Smooth muscle cell of bladder (primary cell): ENCODE results near the gene CDK7. TPM values are rescaled to one million over a fixed set of nuclear protein-coding genes. Genes with fewer than 3 reads are reported as not detected.

Source experiments
- total RNA-seq: library from RNA; depleted of rRNA; stranded (reverse); fragments of >200 nt; gene quantifications from 2 replicates; pipeline ENCODE4 v1.2.3, GENCODE V29; 2014

Gene CDK7
- 57.4 and 63.0 TPM in 2 replicates for total RNA-seq

DNA sequence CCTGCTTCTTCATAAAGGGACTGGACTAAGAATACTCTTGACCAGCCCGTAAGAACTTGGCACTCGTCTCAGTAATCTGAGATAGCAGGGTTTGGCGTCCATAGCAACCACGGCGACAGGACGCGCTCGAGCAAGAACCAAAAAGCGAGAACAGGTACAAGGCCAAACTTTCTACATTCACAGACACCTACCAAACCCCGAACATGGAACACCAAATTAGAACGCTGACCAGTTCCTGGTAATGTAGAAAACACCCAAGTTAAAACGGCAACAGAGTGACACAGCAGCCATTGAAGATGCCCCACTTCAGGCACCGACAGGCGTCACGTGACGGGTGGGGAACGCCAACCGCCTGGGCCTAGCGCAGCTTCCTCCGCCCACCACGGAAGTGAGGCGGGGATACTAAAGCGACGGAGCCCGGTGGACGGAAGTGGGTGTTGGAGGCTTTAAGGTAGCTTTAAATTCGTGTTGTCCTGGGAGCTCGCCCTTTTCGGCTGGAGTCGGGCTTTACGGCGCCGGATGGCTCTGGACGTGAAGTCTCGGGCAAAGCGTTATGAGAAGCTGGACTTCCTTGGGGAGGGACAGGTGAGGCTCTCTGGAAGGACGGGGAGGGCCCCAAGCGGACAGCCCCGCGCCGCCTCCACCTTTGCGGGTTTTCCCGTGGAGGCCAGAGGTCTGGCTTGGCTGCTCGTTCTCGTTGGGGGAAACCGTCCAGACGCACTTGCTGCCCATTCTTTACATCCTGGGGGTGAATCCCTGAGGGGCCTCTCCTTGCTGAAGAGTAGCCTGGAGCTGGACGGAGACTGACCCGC lies at the start of gene CDK7:
CDK7 (plus strand) TSS at position 430 of the 812 bp plus-strand sequence; CDS start at position 520, 90 bp downstream.

DNA sequence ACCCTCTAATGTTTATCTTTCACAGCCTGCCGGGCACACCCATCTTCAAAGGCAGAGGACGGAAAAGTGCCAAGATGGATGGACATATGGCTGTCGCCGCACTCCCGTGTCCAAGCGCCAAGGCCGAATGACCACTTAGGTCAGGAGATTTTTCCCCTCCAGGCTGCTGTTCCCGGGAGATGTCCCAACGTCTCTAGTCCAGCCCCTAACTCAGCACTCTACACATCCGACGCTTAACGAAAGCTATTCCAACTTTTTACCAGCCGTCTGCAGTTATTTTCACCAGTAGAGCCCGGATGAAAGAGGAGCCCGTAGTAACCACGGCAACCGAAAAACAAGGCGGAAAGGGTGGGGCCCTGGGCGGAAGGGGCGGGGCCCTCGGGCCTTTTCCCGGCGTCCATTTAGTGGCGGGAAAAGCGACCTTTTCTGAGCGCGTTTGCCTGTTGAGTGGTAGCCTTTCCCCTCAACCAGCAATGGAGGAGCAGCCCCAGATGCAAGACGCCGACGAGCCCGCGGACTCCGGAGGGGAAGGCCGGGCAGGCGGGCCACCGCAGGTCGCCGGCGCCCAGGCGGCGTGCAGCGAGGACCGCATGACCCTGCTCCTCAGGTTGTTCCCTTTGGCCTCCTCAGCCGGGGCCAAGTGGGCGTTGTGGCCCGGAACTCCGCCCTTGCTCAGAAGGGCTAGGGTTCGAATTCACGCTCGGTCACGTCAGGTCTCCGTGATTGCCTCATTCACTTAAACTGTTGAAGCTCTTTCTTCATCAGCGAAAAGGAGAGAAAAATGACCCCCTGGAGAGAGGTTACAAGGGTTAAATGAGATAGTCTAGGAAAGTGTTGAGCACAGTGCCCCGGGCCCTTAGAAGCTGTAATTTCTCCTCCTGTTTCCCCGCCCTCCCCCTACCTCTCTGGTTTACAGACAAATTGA lies 45.3 kb upstream of the CDK7 start, which contains the start of gene CENPH:
CENPH (plus strand) TSS at position 422 of the 925 bp plus-strand sequence; CDS start at position 474, 52 bp downstream.

Other genes starting within 250 kb of the CDK7 start
- gene SLC30A5, start 140.9 kb upstream of the CDK7 start, total RNA-seq: 78.9 and 95.8 TPM in 2 replicates
- gene CCNB1, start 67.7 kb upstream of the CDK7 start, total RNA-seq: 22.8 and 25.7 TPM in 2 replicates
- gene CENPH, start 45.3 kb upstream of the CDK7 start, total RNA-seq: 3.8 and 7.3 TPM in 2 replicates
- 1.7 and 3.2 TPM in 2 replicates for gene CCDC125, start 97.9 kb downstream of the CDK7 start, total RNA-seq
- 32.0 and 41.4 TPM in 2 replicates for gene AK6, start 134.6 kb downstream of the CDK7 start, total RNA-seq
- 78.8 and 97.0 TPM in 2 replicates for gene TAF9, start 134.6 kb downstream of the CDK7 start, total RNA-seq
- 14.9 and 17.0 TPM in 2 replicates for gene RAD17, start 134.9 kb downstream of the CDK7 start, total RNA-seq
- 0.09 and 0.14 TPM in 2 replicates for gene MARVELD2, start 180.2 kb downstream of the CDK7 start, total RNA-seq